DMS53 (cell line): ENCODE results near the gene TMEM186.
"Not testable (repeated sequence)": the region's sequence is repeated elsewhere in the genome, so short reads cannot be mapped to it uniquely, and the experiment has no call there.

Experiments used
- DNase-seq: peaks from one replicate; lab custom pipeline; 2025; lab: John Stamatoyannopoulos, UW

The TMEM186 gene

GRCh38 chr16:8797364-8798173 lies at the start of gene TMEM186, which contains the start of gene PMM2:
TSS of gene TMEM186 (minus strand) at chr16:8797639. CDS start at chr16:8797614, 25 bp downstream.
TSS of gene PMM2 (plus strand) at chr16:8797839. CDS start at chr16:8797883, 44 bp downstream.
- DNase-seq = peak; percentile 97

- no peak for DNase-seq
These were observed 49.7 kb upstream of the TMEM186 start for GRCh38 chr16:8847145-8847544.

GRCh38 chr16:8846401-8846932 lies 49.0 kb upstream of the TMEM186 start:
- no peak for DNase-seq

GRCh38 chr16:8845699-8846298 lies 48.4 kb upstream of the TMEM186 start:
- DNase-seq = no peak

- DNase-seq = not testable (repeated sequence)
These were observed 45.9 kb upstream of the TMEM186 start for GRCh38 chr16:8843296-8843695.

GRCh38 chr16:8842016-8842415 lies 44.6 kb upstream of the TMEM186 start:
- not testable (repeated sequence) for DNase-seq

GRCh38 chr16:8837594-8837993 lies 40.2 kb upstream of the TMEM186 start:
- not testable (repeated sequence) for DNase-seq

- not testable (repeated sequence) for DNase-seq
These were observed 39.4 kb upstream of the TMEM186 start for GRCh38 chr16:8836797-8837196.

GRCh38 chr16:8832717-8833105 lies 35.3 kb upstream of the TMEM186 start:
- DNase-seq = no peak

- DNase-seq = no peak
These were observed 34.7 kb upstream of the TMEM186 start for GRCh38 chr16:8831871-8832716.

GRCh38 chr16:8831450-8831849 lies 34.0 kb upstream of the TMEM186 start:
- DNase-seq = no peak

- DNase-seq = no peak
These were observed 31.2 kb upstream of the TMEM186 start for GRCh38 chr16:8828541-8829165.

GRCh38 chr16:8826278-8826879 lies 28.9 kb upstream of the TMEM186 start:
- DNase-seq = no peak

GRCh38 chr16:8822403-8822802 lies 25.0 kb upstream of the TMEM186 start:
- no peak for DNase-seq

GRCh38 chr16:8819411-8820034 lies 22.1 kb upstream of the TMEM186 start:
- no peak for DNase-seq

GRCh38 chr16:8818504-8819270 lies 21.2 kb upstream of the TMEM186 start:
- DNase-seq = no peak

- DNase-seq = no peak
These were observed 19.7 kb upstream of the TMEM186 start for GRCh38 chr16:8816967-8817655.

- no peak for DNase-seq
These were observed 16.8 kb upstream of the TMEM186 start for GRCh38 chr16:8814095-8814806.
